Effector CD8-positive, alpha-beta T cell (primary cell): ENCODE measurements around the gene PDIA3.
"Not testable (repeated sequence)": the region's sequence is repeated elsewhere in the genome, so short reads cannot be mapped to it uniquely, and the experiment has no call there.

Experiments
- DNase-seq: peaks from one replicate; lab custom pipeline; 2025; lab: John Stamatoyannopoulos, UW
- total RNA-seq, 4 experiments: gene quantifications; one replicate each; lab custom pipeline; 2026; lab: John Stamatoyannopoulos, UW

Gene PDIA3
- total RNA-seq, result 277 to 499 (median 330) reads per million in 4 experiments

- DNase-seq, result peak; percentile 76
These were observed at the start of gene PDIA3 for GRCh38 chr15:43746245-43746902. TSS of gene PDIA3 (plus strand) at chr15:43746438. CDS start at chr15:43746540, 102 bp downstream.

DNA sequence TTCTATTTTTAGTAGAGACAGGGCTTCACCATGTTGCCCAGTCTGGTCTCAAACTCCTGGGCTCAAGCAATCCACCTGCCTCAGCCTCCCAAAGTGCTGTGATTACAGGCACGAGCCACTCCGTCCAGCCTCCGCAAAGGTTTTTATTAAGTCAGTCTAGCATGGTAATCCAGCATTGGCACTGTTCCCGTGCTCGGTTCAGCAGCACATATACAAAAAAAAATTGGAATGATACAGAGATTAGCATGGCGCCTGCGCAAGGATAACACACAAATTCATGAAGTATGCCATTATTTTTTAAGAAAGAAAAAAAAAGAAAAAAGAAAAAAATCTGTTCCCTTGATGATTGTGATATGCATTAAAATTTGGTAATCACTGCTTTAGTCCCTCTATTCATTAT, 44.1 kb upstream of the PDIA3 start:
- DNase-seq, result no peak

DNA sequence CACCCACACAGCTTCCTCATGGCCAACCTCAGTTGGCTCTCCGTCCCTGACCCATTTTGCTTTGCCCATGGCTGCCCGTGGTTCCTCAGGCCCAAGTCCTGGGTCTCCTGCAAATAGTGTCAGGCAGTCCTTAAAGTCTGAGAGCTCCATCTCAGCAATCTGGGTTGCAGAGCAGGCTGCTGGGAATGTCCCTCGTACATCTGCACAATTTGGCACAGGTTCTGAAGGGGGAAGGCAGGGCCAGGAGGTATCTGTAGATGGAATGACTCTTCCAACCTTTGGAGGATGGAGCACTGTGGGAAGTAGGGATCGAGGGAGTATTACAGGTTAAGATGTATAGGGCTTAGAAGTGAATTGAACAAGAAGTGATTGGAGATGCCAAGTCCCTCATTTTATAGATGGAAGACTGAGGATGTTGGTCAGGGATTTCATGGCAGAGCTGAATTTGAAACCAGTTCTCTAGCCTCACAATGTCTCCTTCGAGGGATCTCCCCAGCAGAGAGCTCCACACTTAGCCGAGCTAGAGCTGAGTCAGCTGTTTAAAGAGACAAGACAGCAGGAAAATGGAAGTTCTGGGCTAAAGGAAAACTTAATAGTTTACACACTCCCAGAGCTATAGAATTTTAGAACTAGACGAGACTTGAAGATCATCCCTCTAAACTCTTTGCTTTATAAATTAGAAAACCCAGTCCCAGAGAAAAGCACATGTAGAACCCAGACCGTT, 43.4 kb upstream of the PDIA3 start:
- DNase-seq, result no peak

DNA sequence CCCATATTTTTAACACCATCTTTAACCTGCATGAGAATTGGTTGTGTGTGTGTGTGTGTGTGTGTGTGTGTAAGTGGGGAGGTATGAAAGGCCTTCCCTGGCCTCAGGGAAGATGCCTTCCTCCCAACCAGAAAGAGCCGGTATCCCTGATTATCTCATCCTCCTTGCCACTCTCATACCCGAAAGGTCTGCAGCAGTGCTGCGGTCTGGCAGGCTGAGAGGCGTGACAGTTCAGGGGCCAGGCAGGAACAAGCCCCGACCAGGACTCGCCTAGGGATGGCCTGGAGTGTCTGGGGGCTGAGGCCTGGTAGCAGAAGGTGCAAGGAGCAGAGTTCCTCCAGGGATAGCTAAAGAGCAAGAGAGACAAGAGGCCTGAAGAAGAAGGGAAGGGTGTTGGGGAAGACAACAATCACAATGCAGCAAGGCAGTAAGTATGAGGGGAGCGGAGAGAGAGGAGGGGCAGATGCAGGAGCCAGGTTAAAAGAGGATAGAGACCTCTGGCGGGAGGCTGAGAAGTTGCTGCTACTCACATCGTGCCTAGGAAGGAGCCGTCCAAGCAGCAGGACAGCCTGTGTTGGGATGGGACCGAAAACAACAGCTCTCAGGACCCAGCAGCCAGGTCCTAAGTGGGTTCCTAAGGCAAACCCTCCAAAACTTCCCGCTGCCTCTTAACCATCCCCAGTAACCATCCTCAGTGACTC, 35.7 kb upstream of the PDIA3 start:
- not testable (repeated sequence) for DNase-seq

- DNase-seq, result no peak
These were observed 23.1 kb upstream of the PDIA3 start for GRCh38 chr15:43723151-43723550.

DNA sequence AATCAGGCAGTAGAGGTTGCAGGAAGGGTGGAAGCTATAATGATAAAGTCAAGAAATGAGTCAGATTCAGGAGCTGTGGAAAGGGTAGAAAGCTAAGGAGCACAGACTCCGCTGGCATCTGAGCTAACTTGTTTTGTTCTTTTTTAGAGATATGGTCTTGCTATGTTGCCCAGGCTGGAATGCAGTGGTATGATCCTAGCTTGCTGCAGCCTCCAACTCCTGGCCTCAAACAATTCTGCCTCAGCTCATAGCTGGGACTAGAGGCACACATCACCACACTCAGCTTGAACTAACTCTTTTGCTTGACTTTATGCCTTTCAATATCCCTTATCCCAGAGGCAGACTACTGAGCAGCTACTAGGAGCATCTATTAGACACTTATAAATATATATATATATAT, 19.9 kb upstream of the PDIA3 start:
- not testable (repeated sequence) for DNase-seq

GRCh38 chr15:43728053-43728725, 18.0 kb upstream of the PDIA3 start:
- not testable (repeated sequence) for DNase-seq

DNA sequence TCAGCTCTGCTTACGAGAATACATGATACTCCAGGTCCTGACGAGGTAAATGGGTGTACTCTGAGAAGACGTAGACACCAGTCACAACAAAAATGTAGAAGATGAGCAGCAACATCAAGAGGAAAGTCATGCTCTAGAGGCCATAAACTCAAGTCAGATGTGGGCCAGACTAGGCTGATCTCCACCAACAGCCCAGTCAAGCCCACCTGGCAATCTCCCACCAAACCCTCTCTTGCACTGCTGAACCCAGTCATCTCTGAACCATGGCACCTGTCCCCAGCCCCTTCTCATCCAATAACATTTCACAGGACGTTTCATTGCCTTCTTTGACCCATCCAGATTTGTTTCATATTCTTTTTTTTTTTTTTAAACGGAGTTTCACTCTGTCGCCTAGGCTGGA, 10.8 kb upstream of the PDIA3 start:
- no peak for DNase-seq

DNA sequence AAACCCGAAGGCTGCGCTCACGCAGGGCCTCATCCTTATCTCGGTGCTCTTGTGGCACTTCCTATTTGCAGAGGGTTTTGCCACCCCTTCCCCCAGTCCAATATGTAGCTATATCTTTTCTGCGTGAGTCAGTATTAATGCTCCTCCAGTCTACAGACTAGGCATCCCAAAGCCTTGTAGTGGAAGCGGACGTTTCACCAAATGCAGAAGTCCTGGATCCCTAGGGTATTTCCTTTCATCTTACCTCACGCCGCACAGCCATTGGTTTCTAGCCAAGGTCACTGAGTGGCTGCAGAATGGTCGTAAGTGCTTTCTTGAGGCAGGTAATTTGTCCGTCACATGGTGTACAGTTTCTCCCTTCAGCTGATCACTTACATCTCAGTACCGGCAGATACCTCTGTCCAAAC, 668 bp downstream of the PDIA3 start:
- DNase-seq, result not testable (repeated sequence)

DNA sequence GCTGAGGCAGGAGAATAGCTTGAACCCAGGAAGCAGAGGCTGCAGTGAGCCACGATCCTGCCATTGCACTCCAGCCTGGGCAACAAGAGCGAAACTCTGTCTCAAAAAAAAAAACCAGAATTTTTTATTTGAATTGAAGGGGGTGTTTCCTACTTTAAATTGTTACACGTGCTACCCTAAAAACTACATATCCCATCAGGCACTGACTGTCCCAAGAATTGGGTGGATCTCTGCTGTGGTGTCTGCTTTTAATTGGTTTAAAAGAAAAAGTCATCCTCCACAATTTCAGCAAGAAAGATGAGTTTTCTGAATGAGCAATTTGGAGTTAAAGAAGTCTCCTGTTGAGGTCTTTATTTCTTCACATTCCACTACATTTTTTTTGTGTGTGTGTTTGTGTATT, 2.1 kb downstream of the PDIA3 start:
- no peak for DNase-seq

GRCh38 chr15:43749690-43750345, 3.6 kb downstream of the PDIA3 start:
- DNase-seq, result peak; percentile 11

DNA sequence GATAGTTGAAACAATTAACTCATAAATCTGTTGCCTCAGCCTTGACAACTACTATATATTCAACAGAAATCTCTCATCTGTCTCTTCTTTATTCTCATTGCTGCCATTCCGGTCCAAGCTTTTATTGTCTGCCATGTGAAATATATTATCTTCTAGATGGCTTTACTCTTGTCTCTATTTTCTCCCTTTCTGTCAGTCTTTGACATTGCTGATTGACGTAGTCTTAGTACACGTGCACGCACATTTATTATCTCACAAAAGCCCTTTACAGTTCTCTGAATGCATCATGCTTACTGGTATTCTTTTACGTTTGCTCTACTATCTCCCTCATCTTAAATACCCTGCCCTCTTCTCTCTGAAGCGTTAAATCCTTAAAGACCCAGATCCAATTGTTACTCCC, 5.6 kb downstream of the PDIA3 start:
- no peak for DNase-seq

DNA sequence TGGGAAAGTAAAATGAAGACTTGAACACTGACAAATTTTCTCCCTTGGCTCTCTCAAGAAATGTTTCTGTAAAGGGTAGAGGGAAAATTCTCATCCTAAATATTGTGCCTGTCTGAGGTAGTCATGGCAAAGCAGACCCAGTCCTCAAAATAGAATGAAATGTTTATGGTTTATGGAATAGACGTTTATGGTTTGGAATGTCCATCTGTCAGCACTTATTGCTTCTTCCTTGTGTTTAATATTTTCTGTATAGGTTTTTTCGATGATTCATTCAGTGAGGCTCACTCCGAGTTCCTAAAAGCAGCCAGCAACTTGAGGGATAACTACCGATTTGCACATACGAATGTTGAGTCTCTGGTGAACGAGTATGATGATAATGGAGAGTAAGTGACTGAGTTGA, 16.6 kb downstream of the PDIA3 start:
- DNase-seq, result no peak

- no peak for DNase-seq
These were observed 17.7 kb downstream of the PDIA3 start for GRCh38 chr15:43763819-43764446.

DNA sequence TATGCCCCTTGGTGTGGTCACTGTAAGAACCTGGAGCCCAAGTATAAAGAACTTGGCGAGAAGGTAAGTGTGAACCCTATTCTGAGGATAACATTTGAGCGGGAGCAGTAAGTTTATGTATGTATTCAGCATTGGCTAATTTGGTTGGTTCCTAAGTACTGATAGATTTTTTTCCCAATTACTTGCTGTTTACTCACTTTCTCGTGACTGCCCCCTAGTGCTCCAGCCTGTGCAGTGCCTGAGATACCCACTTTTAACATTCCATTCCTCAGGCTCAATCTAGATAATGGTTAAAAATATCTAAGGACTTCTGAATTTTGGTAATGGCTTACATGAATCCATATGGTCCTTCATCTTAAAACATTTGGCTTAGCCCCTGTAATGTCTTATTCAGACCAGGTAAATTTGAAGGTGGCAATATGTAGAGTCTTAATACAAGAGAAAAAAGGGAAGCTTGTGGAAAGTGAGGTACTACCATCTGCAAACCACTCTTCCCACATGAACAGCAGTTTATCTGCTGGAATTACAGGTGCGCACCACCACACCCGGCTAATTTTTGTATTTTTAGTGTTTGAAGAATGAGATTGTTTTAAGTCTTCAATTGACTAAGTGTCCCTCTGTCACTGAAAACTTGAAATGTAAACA, 23.5 kb downstream of the PDIA3 start:
- peak; percentile 40 for DNase-seq

DNA sequence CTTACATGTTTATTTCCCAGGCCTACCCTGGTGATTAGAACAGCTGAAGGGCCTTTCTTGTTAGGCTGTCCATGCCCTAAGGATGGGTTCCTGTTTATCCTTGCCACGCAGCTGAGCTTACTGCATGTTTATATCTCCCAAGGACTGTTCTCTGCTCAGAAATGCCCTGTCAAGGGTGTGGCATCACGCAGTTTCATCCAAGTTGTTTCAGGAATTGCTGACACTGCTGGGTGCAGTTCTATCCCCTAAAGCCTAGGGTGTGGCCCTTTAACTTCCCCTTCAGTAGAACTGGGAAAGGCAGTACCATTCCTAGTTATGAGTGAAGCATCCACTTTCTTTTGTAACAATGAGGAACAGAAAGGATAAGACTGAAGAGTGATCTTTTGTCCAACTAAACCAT, 25.6 kb downstream of the PDIA3 start:
- DNase-seq, result no peak

DNA sequence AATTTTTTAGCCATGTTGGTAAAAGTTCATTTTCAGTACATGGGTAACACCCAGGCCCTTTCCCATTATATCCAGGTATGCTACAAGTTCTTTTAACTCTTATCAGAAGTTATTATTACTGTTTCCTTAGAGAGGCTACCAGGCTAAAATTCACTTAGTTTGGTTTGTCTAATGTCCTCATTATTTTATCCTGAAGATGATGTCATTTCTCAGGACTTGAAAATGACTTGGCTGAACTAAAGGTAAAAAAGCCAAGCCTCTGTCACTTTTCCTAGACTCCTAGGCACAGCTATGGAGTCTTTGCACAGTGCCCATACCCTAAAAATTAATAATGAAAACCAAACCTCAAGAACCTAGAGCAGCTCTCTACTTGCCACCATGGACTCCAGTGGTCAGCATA, 26.4 kb downstream of the PDIA3 start:
- no peak for DNase-seq

DNA sequence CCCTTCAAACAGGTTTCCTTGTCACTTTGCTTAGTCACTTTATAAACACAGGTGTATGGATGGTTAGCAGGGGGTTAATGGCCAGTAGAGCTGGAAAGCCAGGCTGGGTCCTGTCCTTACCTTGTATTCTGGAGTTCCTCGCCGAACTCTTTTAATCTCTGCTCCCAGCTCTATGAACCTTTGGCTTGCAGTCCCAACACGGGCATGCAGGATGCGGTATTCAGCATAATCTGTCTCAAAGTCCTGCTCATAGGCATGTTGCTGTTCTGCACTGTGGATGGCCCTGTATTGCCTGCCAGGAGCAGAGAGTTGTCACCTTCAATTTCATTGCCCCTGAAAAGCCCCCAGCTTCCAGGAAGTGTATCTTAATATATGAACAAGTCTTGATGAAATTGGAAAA, 27.8 kb downstream of the PDIA3 start:
- no peak for DNase-seq

DNA sequence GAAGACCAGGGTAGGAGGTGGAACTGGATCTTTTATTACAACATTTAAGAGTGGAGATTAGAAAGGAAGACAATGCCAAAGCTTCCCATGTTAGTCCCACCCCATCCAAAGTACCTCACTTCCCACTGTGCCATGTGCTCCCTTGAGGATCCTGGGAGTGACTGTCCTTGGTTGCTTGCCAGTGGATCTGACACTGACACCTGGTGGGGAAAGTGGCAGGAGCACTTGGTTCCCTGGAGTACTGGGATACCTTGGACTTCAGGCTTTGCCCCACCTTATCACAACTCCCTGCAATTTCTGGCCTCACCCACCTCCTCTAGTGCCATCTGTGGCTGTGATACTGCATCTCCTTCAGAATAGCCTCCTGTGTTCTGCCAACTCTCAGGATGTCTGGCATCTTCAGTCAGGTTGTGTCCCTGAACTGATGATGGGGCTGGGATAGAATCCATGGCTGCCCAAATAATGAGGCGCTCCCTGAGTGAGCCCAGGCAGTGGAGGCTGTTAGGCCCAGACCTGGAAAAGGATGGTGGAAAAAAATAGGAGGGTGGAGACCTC, 29.2 kb downstream of the PDIA3 start:
- no peak for DNase-seq

DNA sequence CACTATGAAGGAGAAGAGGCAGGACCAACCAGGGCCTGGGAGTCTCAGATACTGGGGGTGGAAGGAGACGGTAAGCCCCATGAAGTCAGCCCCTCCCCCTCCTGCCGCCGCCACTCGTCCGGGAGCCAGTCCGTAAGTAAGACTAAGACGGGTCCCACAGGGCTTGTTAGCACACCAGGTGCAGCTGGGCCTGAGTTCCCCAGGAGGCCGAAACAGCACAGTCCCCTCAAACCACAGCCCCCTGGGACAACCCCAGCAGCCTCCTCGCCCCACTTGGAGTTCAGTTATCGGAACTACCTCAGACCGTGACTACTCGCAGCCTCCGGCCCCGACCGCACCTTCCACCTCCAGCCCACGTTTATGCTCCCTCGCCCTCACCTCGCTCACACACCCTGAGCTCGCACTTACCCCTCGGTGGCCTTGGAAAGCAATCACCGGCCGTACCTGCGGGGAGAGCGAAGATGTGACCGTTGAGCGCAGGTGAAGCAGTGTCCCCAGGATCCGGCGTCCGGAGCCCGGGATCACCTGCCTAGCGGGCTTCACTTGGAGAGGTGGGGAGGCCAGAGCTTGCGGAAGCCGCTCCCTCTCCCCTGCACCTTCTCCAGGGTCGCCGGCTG, 30.0 kb downstream of the PDIA3 start:
- no peak for DNase-seq
